Mesenchymal stem cell (in vitro differentiated cells and primary cell): ENCODE results near the gene GULP1.

Source experiments
- DNase-seq: peaks from one replicate; pipeline ENCODE4 v3.0.0-alpha.2; 2013
- H2AFZ ChIP-seq: one replicate; pipeline ENCODE4 v1.6.1; 2013; ENCODE audit warnings: low read depth, mild to moderate bottlenecking, control low read depth, inconsistent platforms, low read length, moderate library complexity
- H2AK5ac ChIP-seq: 2 replicates; pipeline ENCODE4 v1.6.1; 2013; ENCODE audit warnings: low read length, moderate library complexity, mild to moderate bottlenecking, inconsistent platforms; ENCODE audit not compliant: severe bottlenecking
- H2BK120ac ChIP-seq: one replicate; pipeline ENCODE4 v1.6.1; 2013; ENCODE audit warnings: low read depth, mild to moderate bottlenecking, inconsistent platforms, low read length, moderate library complexity
- H2BK12ac ChIP-seq, 2 experiments: one replicate each; pipeline ENCODE4 v1.6.1; 2013; ENCODE audit warnings: inconsistent platforms in 2 of 2, low read length in 2 of 2, mild to moderate bottlenecking in 2 of 2, moderate library complexity in 2 of 2, control low read depth in 1 of 2
- H2BK15ac ChIP-seq: one replicate; pipeline ENCODE4 v1.6.1; 2013; ENCODE audit warnings: mild to moderate bottlenecking, low read depth, inconsistent platforms; ENCODE audit not compliant: poor library complexity, severe bottlenecking
- H2BK5ac ChIP-seq: 2 replicates; pipeline ENCODE4 v1.6.1; 2013; ENCODE audit warnings: low read depth, mild to moderate bottlenecking, low read length, control low read depth, inconsistent platforms; ENCODE audit not compliant: poor library complexity, severe bottlenecking
- H3K14ac ChIP-seq, 2 experiments: one replicate each; pipeline ENCODE4 v1.6.1; 2013; ENCODE audit warnings: inconsistent platforms in 2 of 2, low read length in 2 of 2, control low read depth in 1 of 2, mild to moderate bottlenecking in 1 of 2, moderate library complexity in 1 of 2
- H3K18ac ChIP-seq, 2 experiments: one replicate each; pipeline ENCODE4 v1.6.1; 2013; ENCODE audit warnings: inconsistent platforms in 2 of 2, low read length in 2 of 2, control low read depth in 1 of 2, low read depth in 1 of 2, mild to moderate bottlenecking in 1 of 2
- H3K23ac ChIP-seq, 2 experiments: one replicate each; pipeline ENCODE4 v1.6.1; 2013; ENCODE audit warnings: inconsistent platforms in 2 of 2, low read length in 2 of 2, mild to moderate bottlenecking in 2 of 2, moderate library complexity in 2 of 2, control low read depth in 1 of 2
- H3K27ac ChIP-seq: 2 replicates; pipeline ENCODE4 v1.5.1; 2013; ENCODE audit warnings: mild to moderate bottlenecking, moderate library complexity, low read length, control low read depth, inconsistent platforms; ENCODE audit not compliant: poor library complexity, severe bottlenecking
- H3K27me3 ChIP-seq, 2 experiments: 2 replicates each; pipeline versions ENCODE4 v1.6.1 to v1.7.0; 2013; ENCODE audit warnings: low read length in 2 of 2, mild to moderate bottlenecking in 2 of 2, moderate library complexity in 2 of 2, control low read depth in 1 of 2, inconsistent platforms in 1 of 2; ENCODE audit not compliant: control insufficient read depth in 1 of 2, insufficient read depth in 1 of 2
- H3K36me3 ChIP-seq, 2 experiments: 2 replicates each; pipeline versions ENCODE4 v1.6.1 to v1.7.0; 2013; ENCODE audit warnings: low read length in 2 of 2, control low read depth in 1 of 2, inconsistent platforms in 1 of 2, low read depth in 1 of 2, mild to moderate bottlenecking in 1 of 2; ENCODE audit not compliant: insufficient read depth in 2 of 2, control insufficient read depth in 1 of 2
- H3K4ac ChIP-seq, 2 experiments: one replicate each; pipeline ENCODE4 v1.6.1; 2013; ENCODE audit warnings: inconsistent platforms in 2 of 2, low read length in 2 of 2, mild to moderate bottlenecking in 2 of 2, moderate library complexity in 2 of 2, control low read depth in 1 of 2, low read depth in 1 of 2
- H3K4me1 ChIP-seq: 2 replicates; pipeline ENCODE4 v1.6.1; 2013; ENCODE audit warnings: low read depth, low read length, control low read depth; ENCODE audit not compliant: control insufficient read depth, insufficient read depth
- H3K4me2 ChIP-seq: 2 replicates; pipeline ENCODE4 v1.6.1; 2013; ENCODE audit warnings: low read length, mild to moderate bottlenecking, inconsistent platforms; ENCODE audit not compliant: poor library complexity, severe bottlenecking
- H3K4me3 ChIP-seq, 2 experiments: 2 replicates each; pipeline versions ENCODE4 v1.5.1 to v1.7.0; 2013; ENCODE audit warnings: low read length in 2 of 2, mild to moderate bottlenecking in 2 of 2, control low read depth in 1 of 2, low read depth in 1 of 2; ENCODE audit not compliant: insufficient read depth in 1 of 2
- H3K79me1 ChIP-seq: replicated peaks from 2 replicates; pipeline ENCODE4 v1.6.1; 2013; ENCODE audit warnings: mild to moderate bottlenecking, control low read depth, low read length, inconsistent platforms; ENCODE audit not compliant: poor library complexity, severe bottlenecking
- H3K9ac ChIP-seq: 2 replicates; pipeline ENCODE4 v1.7.0; 2013; ENCODE audit warnings: mild to moderate bottlenecking, low read length, moderate library complexity
- H3K9me3 ChIP-seq: 2 replicates; pipeline ENCODE4 v1.7.0; 2013; ENCODE audit warnings: mild to moderate bottlenecking, low read length; ENCODE audit not compliant: control insufficient read depth
- H4K8ac ChIP-seq: one replicate; pipeline ENCODE4 v1.6.1; 2013; ENCODE audit warnings: inconsistent platforms, mild to moderate bottlenecking, low read length, moderate library complexity
- H4K91ac ChIP-seq: one replicate; pipeline ENCODE4 v1.6.1; 2013; ENCODE audit warnings: mild to moderate bottlenecking, low read length, inconsistent platforms
- WGBS: methylation state at CpG from one replicate; pipeline ENCODE4 v1.1.7; 2013; ENCODE audit warnings: mixed read lengths; 5-methylcytosine and 5-hydroxymethylcytosine counted together

The GULP1 gene

GRCh38 chr2:188414869-188415753 is 123.4 kb downstream of the GULP1 start:
- H2BK12ac ChIP-seq: no peak overlapping the region
- 97% methylated on average over 1 of the region's 1 CpG for WGBS

DNA sequence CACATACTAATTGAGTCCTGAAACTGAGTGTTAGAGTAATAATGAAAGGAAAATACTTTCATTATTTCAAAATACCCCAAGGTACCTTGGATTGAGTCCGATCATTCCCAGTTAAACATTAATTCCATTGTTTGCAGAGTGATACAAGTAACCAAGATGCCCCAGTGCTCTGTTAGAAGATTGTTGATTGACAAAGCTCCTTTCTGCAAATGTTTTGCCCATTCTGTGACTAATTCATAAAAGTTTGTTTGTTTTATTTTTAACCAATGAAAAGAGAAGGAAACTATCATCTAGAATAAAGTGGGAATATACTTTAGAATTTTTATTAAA is 124.0 kb downstream of the GULP1 start:
- H3K4me2 ChIP-seq: no peak overlapping the region
- WGBS: no CpG with 5 or more reads among the region's 1 CpG

More at GRCh38 chr2:188414869-188415753, 123.4 kb downstream of the GULP1 start:
- Histone ChIP-seq H3K9me3 (peaks cover 3% of the 10 kb centered on the region), H3K79me1 (peaks cover 10% of the 10 kb centered on the region), H3K14ac (no peak overlapping the region), H2BK5ac (no peak overlapping the region), H3K23ac (no peak overlapping the region), H2BK120ac (no peak overlapping the region), H3K4me1 (peaks cover 6% of the 10 kb centered on the region), H2AFZ (no peak overlapping the region), H3K36me3 (no peaks in the 10 kb centered on the region), H3K9ac (no peak overlapping the region), H3K4ac (no peak overlapping the region), H2AK5ac (no peak overlapping the region), H2BK15ac (no peak overlapping the region), H3K27me3 (no peaks in the 10 kb centered on the region), H3K18ac (no peak overlapping the region), H3K27ac (peak overlapping the region; percentile 84), H3K4me3 (no peak overlapping the region), H4K8ac (no peak overlapping the region), H4K91ac (no peak overlapping the region), H3K4me2 (no peak overlapping the region)
- DNase-seq: no peak

GRCh38 chr2:188416367-188416766 is 124.7 kb downstream of the GULP1 start:
- peaks cover 6% of the 10 kb centered on the region for H3K4me1 ChIP-seq
- H3K9ac ChIP-seq: no peak overlapping the region
- no peak overlapping the region for H4K91ac ChIP-seq
- H3K23ac ChIP-seq: no peak overlapping the region
- no peak overlapping the region for H4K8ac ChIP-seq
- H2BK120ac ChIP-seq: no peak overlapping the region
- DNase-seq: no peak
- no peak overlapping the region for H2BK15ac ChIP-seq
- no peaks in the 10 kb centered on the region for H3K27me3 ChIP-seq
- H3K79me1 ChIP-seq: peaks cover 8% of the 10 kb centered on the region
- H2AK5ac ChIP-seq: no peak overlapping the region
- H3K18ac ChIP-seq: no peak overlapping the region
- no peak overlapping the region for H2BK5ac ChIP-seq
- H3K27ac ChIP-seq: peak overlapping the region; percentile 45
- peaks cover 6% of the 10 kb centered on the region for H3K9me3 ChIP-seq
- H3K4me2 ChIP-seq: no peak overlapping the region
- no peak overlapping the region for H3K14ac ChIP-seq
- H3K4me3 ChIP-seq: no peak overlapping the region
- H2AFZ ChIP-seq: no peak overlapping the region
- H3K4ac ChIP-seq: no peak overlapping the region
- no peak overlapping the region for H2BK12ac ChIP-seq
- H3K36me3 ChIP-seq: no peaks in the 10 kb centered on the region

More for the DNA sequence above, 124.0 kb downstream of the GULP1 start:
- Histone ChIP-seq H3K36me3 (no peaks in the 10 kb centered on the region), H3K9me3 (peaks cover 8% of the 10 kb centered on the region), H2BK120ac (no peak overlapping the region), H2BK5ac (no peak overlapping the region), H3K23ac (no peak overlapping the region), H2AFZ (no peak overlapping the region), H3K27ac (peak overlapping the region; percentile 84), H2AK5ac (no peak overlapping the region), H2BK15ac (no peak overlapping the region), H3K14ac (no peak overlapping the region), H4K8ac (no peak overlapping the region), H3K18ac (no peak overlapping the region), H4K91ac (no peak overlapping the region), H3K79me1 (peaks cover 12% of the 10 kb centered on the region), H3K27me3 (no peaks in the 10 kb centered on the region), H2BK12ac (no peak overlapping the region), H3K4me3 (no peak overlapping the region), H3K9ac (no peak overlapping the region), H3K4ac (no peak overlapping the region), H3K4me1 (peaks cover 6% of the 10 kb centered on the region)
- DNase-seq: no peak

DNA sequence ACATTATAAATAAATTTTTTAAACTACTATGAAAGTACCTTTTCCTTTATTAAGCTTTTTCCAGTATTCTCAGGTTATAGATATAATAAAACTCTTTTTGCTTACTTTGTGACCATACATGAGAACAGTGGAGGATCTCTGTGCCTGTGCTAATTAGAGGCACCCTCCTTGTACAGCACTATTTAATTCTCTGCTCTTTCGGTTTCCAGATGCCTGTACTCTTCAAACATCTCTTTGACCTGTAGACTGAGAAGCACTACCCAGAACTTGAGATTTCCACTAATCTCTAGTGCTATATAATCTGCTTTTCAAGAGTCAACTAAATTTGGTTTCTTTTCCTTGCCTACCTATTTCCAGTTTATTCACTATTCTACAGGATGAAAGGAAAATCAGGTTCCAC is 131.1 kb downstream of the GULP1 start:
- no peak overlapping the region for H3K9ac ChIP-seq
- no peak overlapping the region for H3K4me2 ChIP-seq
- H2BK15ac ChIP-seq: no peak overlapping the region
- H3K23ac ChIP-seq: no peak overlapping the region
- no peak overlapping the region for H4K91ac ChIP-seq
- H4K8ac ChIP-seq: no peak overlapping the region
- 97% methylated on average over 1 of the region's 1 CpG for WGBS
- H3K4ac ChIP-seq: no peak overlapping the region
- H2AFZ ChIP-seq: no peak overlapping the region
- no peak overlapping the region for H3K14ac ChIP-seq
- peaks cover 13% of the 10 kb centered on the region for H3K79me1 ChIP-seq
- no peak overlapping the region for H2BK120ac ChIP-seq
- no peak overlapping the region for H2BK12ac ChIP-seq
- H3K4me3 ChIP-seq: no peak overlapping the region
- H3K9me3 ChIP-seq: peaks cover 6% of the 10 kb centered on the region
- no peak overlapping the region for H3K27ac ChIP-seq
- no peak overlapping the region for H2BK5ac ChIP-seq
- DNase-seq: no peak
- H3K18ac ChIP-seq: no peak overlapping the region
- peaks cover 3% of the 10 kb centered on the region for H3K4me1 ChIP-seq
- H3K27me3 ChIP-seq: no peaks in the 10 kb centered on the region
- no peak overlapping the region for H2AK5ac ChIP-seq
- H3K36me3 ChIP-seq: no peaks in the 10 kb centered on the region
